Testis (tissue), 3 donors: Measurements from ENCODE around the gene RECQL5. TPM values are rescaled to one million over a fixed set of nuclear protein-coding genes. Genes with fewer than 3 reads are reported as not detected.
A peak's percentile ranks its signal among the peaks of the same experiment; 100 is the strongest.

Source experiments
- DNase-seq: peaks from one replicate; pipeline ENCODE4 v3.0.0-alpha.2; 2019
- H3K27ac ChIP-seq, 2 donors: fragments of 200-600 bp; sonication (generic); one replicate each; pipeline ENCODE4 v1.5.1; 2019
- H3K27me3 ChIP-seq: fragments of 200-600 bp; sonication (generic); one replicate; pipeline ENCODE4 v1.5.1; 2019
- H3K36me3 ChIP-seq: fragments of 200-600 bp; sonication (generic); one replicate; pipeline ENCODE4 v1.5.1; 2017; ENCODE audit warnings: low read depth; ENCODE audit errors: missing control alignments
- H3K4me1 ChIP-seq: fragments of 200-600 bp; sonication (generic); one replicate; pipeline ENCODE4 v1.5.1; 2019
- H3K4me3 ChIP-seq, 2 donors: fragments of 200-600 bp; sonication (generic); one replicate each; pipeline ENCODE4 v1.5.1; 2017 to 2019
- H3K9me3 ChIP-seq: fragments of 200-600 bp; sonication (generic); one replicate; pipeline ENCODE4 v1.5.1; 2017
- CTCF ChIP-seq, 3 experiments: fragments of 450-650 bp in 2 of 3; fragments of 200-600 bp in 1 of 3; sonication (generic) in 1 of 3; IDR thresholded peaks; one replicate each; pipeline ENCODE4 v1.5.1; 2016 to 2019; ENCODE audit warnings: antibody characterized with exemption in 3 of 3, mild to moderate bottlenecking in 2 of 3, moderate library complexity in 1 of 3
- POLR2A ChIP-seq: fragments of 450-650 bp; IDR thresholded peaks from one replicate; pipeline ENCODE4 v1.6.1; 2017; ENCODE audit warnings: antibody characterized with exemption, mild to moderate bottlenecking, moderate library complexity
- WGBS, 2 donors: methylation state at CpG; one replicate each; pipeline ENCODE4 v1.1.5; 2018; 5-methylcytosine and 5-hydroxymethylcytosine counted together
- intact Hi-C: fragments of 100-400 bp; cut with DNase I; formaldehyde crosslinking; loops from one replicate; pipeline ENCODE4 v1.15.1; 2023; ENCODE audit warnings: low total_unique reads
- polyA plus RNA-seq: library from polyadenylated mRNA; stranded (reverse); fragments of 350-450 nt; fragmentation: Illumina TruSeq; extraction: RNeasy Lipid Tissue Mini Kit (QIAGEN cat#74804); gene quantifications from one replicate; pipeline ENCODE4 v1.2.3, GENCODE V29; 2014; ENCODE audit warnings: low read depth, low replicate concordance; ENCODE audit not compliant: insufficient read depth
- total RNA-seq, 2 donors: library from RNA; depleted of rRNA; stranded (reverse); fragments of >200 nt; gene quantifications; one replicate each; pipeline ENCODE4 v1.2.3, GENCODE V29; 2016

Gene RECQL5
- total and polyA plus RNA-seq, 3 donors from 2014 or later, result 60.0 to 99.6 (median 81.4) TPM

- H3K4me1 ChIP-seq, result peaks cover 20% of the 10 kb centered on the region
- H3K27ac ChIP-seq, result peak overlapping the region in 1 of 2 donors; percentile 6
- DNase-seq, result no peak
- WGBS, 2 donors, result 94 to 97% methylated on average over 3 of the region's 3 CpGs
- H3K27me3 ChIP-seq, result no peaks in the 10 kb centered on the region
- H3K4me3 ChIP-seq, result no peak overlapping the region
- H3K9me3 ChIP-seq, result no peaks in the 10 kb centered on the region
- no peaks in the 10 kb centered on the region for H3K36me3 ChIP-seq
- TF ChIP-seq POLR2A, result no peak
- TF ChIP-seq CTCF (IDR thresholded peaks at IDR 0.05), result no peak
- intact Hi-C loops, result no loop called here
These were observed 31.7 kb upstream of the RECQL5 start for GRCh38 chr17:75698659-75699058.

- Histone ChIP-seq H3K9me3 (no peaks in the 10 kb centered on the region), H3K4me1 (peaks cover 29% of the 10 kb centered on the region), H3K27me3 (no peaks in the 10 kb centered on the region), H3K27ac (peak overlapping the region; percentile 39 to 54), H3K4me3 (no peak overlapping the region), H3K36me3 (no peaks in the 10 kb centered on the region)
- TF ChIP-seq POLR2A (no peak), CTCF (IDR thresholded peaks at IDR 0.05) (no peak)
- DNase-seq, result peak; percentile 41
- 71 to 75% methylated on average over 10 of the region's 10 CpGs for WGBS, 2 donors
- intact Hi-C loops, result no loop called here
These were observed 30.8 kb upstream of the RECQL5 start for GRCh38 chr17:75697651-75698291.

GRCh38 chr17:75695830-75696271 is 28.9 kb upstream of the RECQL5 start:
- peaks cover 31% of the 10 kb centered on the region for H3K4me1 ChIP-seq

GRCh38 chr17:75695141-75695829 is 28.3 kb upstream of the RECQL5 start:
- H3K27me3 ChIP-seq, result no peaks in the 10 kb centered on the region
- no peaks in the 10 kb centered on the region for H3K36me3 ChIP-seq
- TF ChIP-seq CTCF (IDR thresholded peaks at IDR 0.05) (no peak), POLR2A (no peak)
- no peak overlapping the region for H3K4me3 ChIP-seq
- WGBS, 2 donors, result 83 to 84% methylated on average over 7 of the region's 7 CpGs
- H3K27ac ChIP-seq, result no peak overlapping the region
- intact Hi-C loops, result no loop called here
- H3K4me1 ChIP-seq, result peaks cover 31% of the 10 kb centered on the region
- no peak for DNase-seq
- no peaks in the 10 kb centered on the region for H3K9me3 ChIP-seq

More at GRCh38 chr17:75695830-75696271, 28.9 kb upstream of the RECQL5 start:
- no peak for DNase-seq
- intact Hi-C loops, result no loop called here
- TF ChIP-seq CTCF (IDR thresholded peaks at IDR 0.05) (no peak), POLR2A (no peak)
- Histone ChIP-seq H3K36me3 (no peaks in the 10 kb centered on the region), H3K4me3 (no peak overlapping the region), H3K27ac (no peak overlapping the region), H3K27me3 (no peaks in the 10 kb centered on the region), H3K9me3 (no peaks in the 10 kb centered on the region)
- 95 to 96% methylated on average over 9 to 12 of the region's 12 CpGs for WGBS, 2 donors
